Central memory CD4-positive, alpha-beta T cell (primary cell): Measurements from ENCODE around the gene TRABD2B.

Source experiments
- DNase-seq: peaks from one replicate; pipeline ENCODE4 v3.0.0; 2022

The TRABD2B gene

GRCh38 chr1:47903723-47904122 lies 93.5 kb downstream of the TRABD2B start:
- no peak for DNase-seq

DNA sequence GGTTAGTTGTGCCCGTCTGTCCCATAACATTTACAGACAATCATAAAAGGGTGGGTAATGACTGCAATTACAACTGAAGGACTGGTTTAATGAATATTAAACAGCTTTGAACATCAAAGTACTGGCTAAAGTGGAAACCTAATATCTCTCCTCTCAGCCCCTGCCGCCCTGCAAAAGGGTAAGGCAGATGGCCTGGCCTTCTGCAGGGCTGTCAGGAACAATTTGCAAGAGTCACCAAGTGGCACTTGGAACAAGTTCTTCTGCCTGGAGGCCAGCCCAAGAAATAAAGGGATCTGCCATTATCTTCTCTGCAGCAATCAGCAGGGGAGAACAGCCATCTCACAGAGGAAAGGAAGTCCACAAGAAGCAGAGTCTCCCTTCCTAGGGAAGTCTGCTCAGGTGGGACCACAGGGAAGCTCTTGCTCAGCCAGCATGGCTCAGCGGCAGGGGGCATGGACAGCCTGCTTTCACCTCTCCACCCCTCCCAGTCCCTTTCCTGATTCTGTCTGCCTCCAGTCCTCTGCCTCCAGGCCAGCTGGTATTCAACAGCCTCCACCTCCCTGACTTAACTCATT lies 96.1 kb downstream of the TRABD2B start:
- DNase-seq = no peak

DNA sequence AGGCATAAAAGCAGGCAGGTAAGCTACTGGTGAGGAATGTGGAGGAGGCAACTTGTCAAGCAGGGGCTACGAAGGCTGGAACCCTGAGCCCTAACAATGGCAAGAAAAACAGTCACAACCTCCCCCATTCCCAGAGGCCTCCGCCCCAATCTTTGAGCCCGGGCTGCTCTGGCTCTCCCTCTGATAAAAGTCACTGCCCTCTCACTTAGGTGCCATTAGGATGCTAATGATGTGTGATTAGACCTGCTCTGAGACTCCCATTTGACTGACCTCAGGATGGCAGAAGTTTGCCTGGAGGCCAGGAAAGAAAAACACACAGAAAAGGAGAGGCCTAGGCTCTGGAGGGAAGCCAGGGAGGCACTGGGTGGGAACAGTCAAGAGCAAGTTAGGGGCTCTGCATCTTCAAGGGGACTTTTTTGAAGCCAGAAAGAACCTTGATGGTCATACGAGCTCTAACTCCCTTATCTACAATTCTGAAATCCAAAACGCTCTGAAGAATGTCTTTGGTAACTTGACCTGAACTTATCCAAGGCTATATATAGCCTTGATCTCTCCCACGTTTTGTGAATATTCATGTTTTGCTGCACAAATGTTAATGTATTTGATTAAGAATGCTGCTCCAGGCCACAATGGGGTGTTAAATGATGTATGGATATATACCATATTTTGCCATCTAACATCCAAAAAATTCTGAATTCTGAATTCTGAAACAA lies 98.9 kb downstream of the TRABD2B start:
- no peak for DNase-seq

- no peak for DNase-seq
Observed at GRCh38 chr1:47895279-47896125, 101.7 kb downstream of the TRABD2B start.

DNA sequence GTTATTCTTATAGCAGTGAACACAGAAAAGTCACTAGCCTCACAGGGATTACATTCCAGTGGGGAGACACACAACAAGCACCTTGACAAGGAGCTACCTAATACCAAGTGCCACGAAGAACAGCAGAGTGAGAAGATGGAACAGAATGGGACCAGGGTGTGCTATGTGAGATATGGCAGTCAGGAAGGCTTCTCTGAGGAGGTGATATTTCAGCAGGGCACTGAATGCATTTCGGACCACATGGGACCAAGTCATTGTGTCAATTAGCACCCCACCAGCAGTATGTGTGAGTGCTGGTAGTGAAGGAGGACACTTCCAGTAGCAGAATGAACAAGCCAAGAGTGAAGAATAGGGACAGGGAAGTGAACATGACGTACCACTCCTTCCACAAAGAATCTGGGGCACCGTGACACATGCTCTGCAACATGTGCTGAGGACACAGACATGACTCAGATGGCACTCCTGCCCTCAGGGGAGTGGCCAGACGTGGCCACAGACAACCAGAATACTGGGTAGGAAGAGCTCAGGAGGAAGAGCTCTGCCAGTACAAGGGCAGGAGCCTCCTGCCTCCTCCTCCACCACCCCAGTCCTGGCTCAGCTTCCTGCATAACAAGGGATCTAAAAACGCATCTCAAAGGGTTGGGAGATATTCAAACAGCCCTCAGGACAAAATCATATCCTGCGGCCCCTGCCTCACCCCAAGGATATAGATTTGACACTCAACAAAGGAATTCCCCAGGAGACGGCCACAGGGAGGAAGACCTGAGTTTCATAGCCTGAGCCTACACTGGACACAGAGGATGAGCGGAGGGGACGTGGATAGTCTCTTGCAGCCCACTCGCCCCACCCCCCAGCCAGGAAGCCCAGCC lies 102.5 kb downstream of the TRABD2B start:
- no peak for DNase-seq

GRCh38 chr1:47893412-47893811 lies 103.8 kb downstream of the TRABD2B start:
- DNase-seq = no peak

GRCh38 chr1:47890779-47891178 lies 106.4 kb downstream of the TRABD2B start:
- DNase-seq = no peak

GRCh38 chr1:47888294-47888629 lies 108.9 kb downstream of the TRABD2B start:
- no peak for DNase-seq

DNA sequence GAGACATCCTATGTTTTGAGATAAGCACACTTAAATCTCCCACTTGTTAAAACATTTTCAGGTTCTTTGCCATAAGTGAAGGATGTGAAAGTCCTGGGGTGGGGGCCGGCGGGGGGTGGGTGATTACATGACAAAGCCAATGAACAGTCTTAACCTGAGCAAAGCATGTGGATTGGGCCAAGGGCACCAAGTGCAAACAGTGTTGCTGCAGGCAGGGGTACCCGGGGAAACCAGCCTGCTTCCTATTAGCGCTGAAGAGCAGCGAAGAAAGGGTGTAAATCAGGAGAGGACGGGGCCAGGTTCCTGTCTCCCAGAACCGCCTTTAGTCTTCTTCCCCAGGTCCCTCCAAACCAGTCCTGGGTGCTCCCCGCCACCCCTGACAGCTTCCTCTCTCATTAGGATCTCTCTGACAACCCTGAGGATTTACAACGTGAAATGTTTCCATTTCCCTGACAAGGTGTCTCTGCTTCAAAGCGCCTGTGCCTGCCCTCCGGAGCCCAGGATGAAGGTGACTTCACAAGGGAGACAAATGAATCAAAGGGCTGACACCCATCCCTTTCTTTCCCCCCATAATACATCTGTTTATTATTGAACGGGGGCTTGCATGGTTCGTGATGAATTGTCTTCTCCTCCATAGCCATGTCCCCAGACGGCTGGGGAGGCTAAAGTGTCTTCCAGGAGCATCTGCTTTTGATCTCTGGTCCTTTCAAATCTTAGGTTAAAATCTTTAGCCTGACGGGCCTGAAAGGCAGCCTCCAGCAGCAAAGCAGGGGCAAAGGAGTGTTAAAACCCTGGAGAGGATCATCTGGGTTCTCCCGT lies 109.5 kb downstream of the TRABD2B start:
- DNase-seq = no peak

- no peak for DNase-seq
Observed at GRCh38 chr1:47887060-47887459, 110.1 kb downstream of the TRABD2B start.

DNA sequence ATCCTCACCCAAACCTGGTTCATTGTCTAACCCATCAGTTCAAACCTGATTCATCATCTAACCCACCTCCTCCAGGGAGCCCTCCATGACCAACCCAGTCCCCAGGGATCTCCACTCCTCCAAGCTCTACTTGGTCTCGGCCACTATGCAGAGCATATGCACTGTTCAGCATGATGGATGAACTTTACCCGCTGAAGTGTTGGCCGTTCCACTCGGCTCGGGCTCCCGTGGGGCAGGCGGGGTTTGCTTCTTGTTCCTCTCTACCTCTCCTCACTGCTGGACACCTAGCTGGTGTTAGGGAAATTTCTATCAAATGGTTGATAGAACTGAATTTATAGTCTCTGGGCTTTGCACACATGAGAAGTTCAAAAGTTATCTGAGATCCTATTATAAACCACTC lies 111.0 kb downstream of the TRABD2B start:
- DNase-seq = no peak

DNA sequence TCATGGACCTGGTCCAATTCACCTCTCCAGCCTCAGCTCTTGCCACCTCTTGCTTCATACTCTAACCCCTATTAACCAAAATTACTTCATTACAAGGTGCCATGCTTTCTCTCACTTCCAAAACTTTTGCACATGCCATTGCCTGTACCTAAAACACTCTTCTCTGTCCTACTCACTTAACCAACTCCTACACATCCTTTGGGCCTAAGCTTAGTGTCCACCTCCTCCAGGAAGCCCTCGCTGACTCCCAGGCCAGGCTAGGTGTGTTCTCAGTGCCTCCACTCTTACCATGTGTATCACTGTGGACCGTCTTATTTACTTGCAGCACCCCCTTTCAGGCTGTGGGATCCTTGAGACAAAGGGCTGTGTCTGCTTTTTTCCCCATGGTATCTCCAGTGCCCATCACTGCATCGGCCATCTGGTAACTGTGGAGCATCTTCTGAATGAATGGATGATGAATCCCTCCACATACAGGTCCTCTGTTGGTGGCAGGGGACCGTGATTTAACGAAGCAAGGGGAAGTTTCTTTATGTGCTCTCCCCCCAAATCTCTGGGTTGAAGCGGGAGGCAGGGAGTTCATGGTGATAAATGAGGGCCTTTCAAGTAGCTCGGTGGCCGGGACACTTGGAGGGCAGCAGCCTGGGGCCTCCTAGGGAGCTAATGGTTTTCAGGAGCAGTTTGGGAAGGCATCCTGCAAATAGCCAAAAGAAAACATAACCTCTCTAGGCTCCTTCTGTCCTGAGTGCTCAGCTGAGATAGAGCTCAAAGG lies 111.9 kb downstream of the TRABD2B start:
- DNase-seq = no peak

DNA sequence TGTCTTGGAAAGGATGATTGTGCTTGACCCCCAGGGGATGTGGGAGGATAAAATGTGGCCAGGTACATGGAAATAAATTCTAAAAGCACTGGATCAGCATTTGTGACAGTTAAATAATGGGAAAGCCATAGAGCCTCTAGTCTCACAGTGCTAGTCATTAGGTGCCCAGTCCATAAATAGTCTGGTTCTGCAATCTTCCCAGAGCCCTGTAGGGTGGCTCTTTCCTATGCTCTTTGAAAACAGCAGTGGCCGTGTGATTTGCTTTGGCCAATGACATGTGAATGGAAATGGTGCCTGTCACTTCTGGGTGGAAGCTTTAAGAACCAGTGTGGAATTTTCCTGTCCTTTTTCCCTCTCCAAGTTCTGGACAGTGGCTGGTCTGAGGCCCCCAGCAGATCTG lies 113.2 kb downstream of the TRABD2B start:
- DNase-seq = no peak

- DNase-seq = no peak
Observed at GRCh38 chr1:47881505-47882442, 115.4 kb downstream of the TRABD2B start.

DNA sequence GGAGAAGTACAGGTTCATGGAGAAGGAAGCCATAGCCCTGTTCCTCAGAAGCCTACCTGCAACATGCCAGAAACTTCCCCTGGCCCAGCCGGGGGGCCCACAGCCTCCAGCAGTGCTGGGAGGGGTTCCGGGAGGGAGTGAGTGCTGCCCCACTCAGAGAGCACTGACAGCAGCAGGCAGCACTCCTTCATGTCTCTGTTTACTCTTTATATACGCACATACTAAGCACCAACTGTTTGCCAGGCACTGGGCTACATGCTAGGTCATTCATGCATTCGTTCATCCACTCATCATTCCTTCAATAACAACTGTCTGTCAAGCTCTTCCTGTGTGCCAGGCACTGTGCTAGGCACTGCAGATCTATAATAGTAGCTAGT lies 120.6 kb downstream of the TRABD2B start:
- DNase-seq = no peak

DNA sequence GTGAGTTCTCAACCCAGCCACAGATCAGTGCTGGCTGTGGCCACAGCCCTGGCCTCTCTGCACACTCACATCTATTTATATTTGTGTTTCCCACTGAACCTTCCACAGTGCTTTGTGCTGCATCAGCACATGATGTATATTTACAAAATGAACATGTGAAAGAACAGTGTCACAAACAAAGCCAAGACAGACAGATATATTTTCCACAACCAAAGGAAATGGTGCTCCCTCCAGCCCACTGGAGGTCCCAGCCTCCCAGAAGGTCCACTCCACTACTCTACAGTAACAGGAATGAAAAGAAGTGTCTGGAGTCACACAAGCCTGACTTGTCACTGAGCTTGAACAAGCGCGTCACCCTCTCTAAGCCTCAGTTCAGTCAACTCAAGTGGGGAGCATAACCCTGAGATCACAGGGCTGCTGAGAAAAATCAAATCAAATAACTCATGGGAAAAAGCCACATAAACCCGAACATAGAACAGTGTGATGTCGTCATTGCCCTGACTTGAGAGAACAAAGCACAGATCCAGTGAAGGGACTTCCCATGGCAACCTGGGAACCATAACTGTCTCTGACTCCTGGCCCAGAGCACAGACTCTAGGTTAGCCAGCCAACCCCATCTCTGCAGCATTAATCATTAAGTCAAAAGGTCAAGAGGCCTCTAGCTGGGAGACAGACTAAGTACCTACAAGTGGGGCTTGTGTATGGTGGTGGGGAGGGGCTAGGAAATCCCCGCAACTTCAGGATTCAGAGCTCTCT lies 121.2 kb downstream of the TRABD2B start:
- DNase-seq = no peak

DNA sequence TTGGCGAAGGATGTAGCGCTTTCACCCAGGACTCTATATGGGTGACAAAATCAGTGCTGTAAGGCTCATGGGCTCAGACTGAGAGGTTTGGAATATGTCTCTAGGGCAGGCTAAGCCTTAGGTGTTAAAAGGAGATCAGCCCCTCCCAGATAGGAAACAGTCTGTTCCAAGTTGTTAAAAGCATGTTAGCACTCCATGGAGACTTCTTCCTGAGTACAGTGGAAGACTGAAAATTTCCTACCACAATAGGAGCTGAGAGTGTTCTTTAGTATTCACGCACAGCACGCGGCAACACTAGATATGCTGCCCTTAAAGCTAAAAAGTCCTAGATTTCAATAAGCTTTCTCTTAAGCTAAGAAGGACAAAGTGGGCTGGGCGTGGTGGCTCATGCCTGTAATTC lies 122.1 kb downstream of the TRABD2B start:
- DNase-seq = no peak

DNA sequence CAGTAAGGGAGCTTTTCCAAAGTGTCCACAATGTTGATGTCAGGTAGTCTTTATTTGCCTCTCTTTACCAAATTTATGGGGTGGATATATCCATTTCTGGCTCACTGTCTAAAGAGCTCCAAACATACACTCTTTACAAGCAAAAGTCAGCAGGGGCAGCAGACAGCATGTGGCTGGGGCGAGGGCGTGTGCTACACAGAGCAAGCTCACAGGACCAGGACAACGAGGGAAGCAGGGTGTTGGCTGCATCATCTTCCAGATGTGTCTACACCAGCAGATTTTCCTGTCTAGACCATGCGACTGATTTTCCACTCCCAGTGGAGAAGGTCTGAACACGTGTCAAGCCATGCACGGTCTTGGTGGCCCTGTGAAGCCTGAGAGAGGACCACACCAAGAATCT lies 123.8 kb downstream of the TRABD2B start:
- no peak for DNase-seq

- no peak for DNase-seq
Observed at GRCh38 chr1:47872886-47873285, 124.3 kb downstream of the TRABD2B start.
